22Rv1 (cell line): ENCODE data around the gene PIK3AP1.

Experiments
- ZFX ChIP-seq: fragments of 450-650 bp; IDR thresholded peaks from 2 replicates; pipeline ENCODE4 v1.6.1; 2017; ENCODE audit warnings: antibody characterized with exemption, borderline replicate concordance
- TF ChIP-seq, protein P1 (sequence below): fragments of 450-650 bp; IDR thresholded peaks from 2 replicates; pipeline ENCODE4 v1.5.1; 2017; ENCODE audit warnings: mild to moderate bottlenecking

DNA sequence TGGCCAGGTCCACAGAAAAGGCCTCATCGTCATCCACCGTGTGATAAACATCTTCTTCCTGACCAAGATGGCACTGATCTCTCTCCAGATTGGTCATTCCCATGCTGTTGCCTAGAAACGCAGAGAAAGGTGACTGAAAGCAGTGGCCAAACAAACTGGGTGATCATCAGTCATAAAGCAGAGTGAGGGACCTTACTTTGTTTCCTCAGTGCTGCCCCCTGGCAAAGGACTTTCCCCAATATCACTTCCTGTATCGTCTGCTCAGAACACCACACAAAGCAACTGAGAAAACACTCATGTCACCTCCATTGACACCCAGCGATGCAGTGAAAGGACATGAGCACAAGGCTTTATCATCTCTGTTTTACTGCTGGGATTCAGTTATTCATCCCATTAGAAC, 93.5 kb downstream of the PIK3AP1 start:
- TF ChIP-seq, protein P1, sequence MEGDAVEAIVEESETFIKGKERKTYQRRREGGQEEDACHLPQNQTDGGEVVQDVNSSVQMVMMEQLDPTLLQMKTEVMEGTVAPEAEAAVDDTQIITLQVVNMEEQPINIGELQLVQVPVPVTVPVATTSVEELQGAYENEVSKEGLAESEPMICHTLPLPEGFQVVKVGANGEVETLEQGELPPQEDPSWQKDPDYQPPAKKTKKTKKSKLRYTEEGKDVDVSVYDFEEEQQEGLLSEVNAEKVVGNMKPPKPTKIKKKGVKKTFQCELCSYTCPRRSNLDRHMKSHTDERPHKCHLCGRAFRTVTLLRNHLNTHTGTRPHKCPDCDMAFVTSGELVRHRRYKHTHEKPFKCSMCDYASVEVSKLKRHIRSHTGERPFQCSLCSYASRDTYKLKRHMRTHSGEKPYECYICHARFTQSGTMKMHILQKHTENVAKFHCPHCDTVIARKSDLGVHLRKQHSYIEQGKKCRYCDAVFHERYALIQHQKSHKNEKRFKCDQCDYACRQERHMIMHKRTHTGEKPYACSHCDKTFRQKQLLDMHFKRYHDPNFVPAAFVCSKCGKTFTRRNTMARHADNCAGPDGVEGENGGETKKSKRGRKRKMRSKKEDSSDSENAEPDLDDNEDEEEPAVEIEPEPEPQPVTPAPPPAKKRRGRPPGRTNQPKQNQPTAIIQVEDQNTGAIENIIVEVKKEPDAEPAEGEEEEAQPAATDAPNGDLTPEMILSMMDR: no peak; the same call in 1 of the 2 replicates
- TF ChIP-seq ZFX: no peak
